GM12878 (cell line): ENCODE data around the gene UCN2. TPM values are rescaled to one million over a fixed set of nuclear protein-coding genes. Genes with fewer than 3 reads are reported as not detected.
A peak's percentile ranks its signal among the peaks of the same experiment; 100 is the strongest.

Experiments used
- ATAC-seq: fragments of 200-7000 bp; cut with Tn5 transposase; 3 replicates; pipeline ENCODE4 v1.9.1; 2020; ENCODE audit warnings: mild to moderate bottlenecking, moderate library complexity
- BruUV-seq: library from RNA; stranded (reverse); fragments of 400-500 nt; replicated peaks from 2 replicates; lab custom pipeline; 2021; lab: Mats Ljungman, UMichigan
- CTCF ChIA-PET: fragments of 300-600 bp; sonication (Branson Sonifier 250); formaldehyde crosslinking; extraction: SDS; loops from one replicate; lab custom pipeline; 2021; ENCODE audit warnings: inconsistent platforms; lab: Yijun Ruan, JAX
- POLR2A ChIA-PET: fragments of 350-600 bp; formaldehyde crosslinking; extraction: SDS; loops from one replicate; lab custom pipeline; 2021; ENCODE audit warnings: inconsistent platforms; lab: Charles Lee
- RAD21 ChIA-PET: fragments of 300-600 bp; sonication (Branson Sonifier 250); formaldehyde crosslinking; loops from one replicate; lab custom pipeline; 2023; ENCODE audit warnings: antibody characterized with exemption; ENCODE audit not compliant: unreplicated experiment; lab: Charles Lee
- SMC1A ChIA-PET: fragments of 300-600 bp; sonication (Branson Sonifier 250); formaldehyde crosslinking; loops from one replicate; lab custom pipeline; 2023; ENCODE audit not compliant: unreplicated experiment, uncharacterized antibody; lab: Charles Lee
- DNase-seq: peaks from one replicate; pipeline ENCODE4 v3.0.0-alpha.2; 2011; ENCODE audit warnings: low read depth, low spot score
- FAIRE-seq: peaks from 3 replicates; lab custom pipeline; 2011; peaks lifted over from hg19 to GRCh38; lab: Jason Lieb, UNC
- H2AFZ ChIP-seq: 2 replicates; pipeline ENCODE4 v1.6.0; 2011; ENCODE audit warnings: low read depth, low read length, control low read depth; ENCODE audit not compliant: control insufficient read depth
- H3K27ac ChIP-seq: 2 replicates; pipeline ENCODE4 v1.5.1; 2011; ENCODE audit warnings: control low read depth; ENCODE audit not compliant: control insufficient read depth, insufficient read depth
- H3K27me3 ChIP-seq, 2 experiments: replicated peaks in 1 of 2; 2 replicates each; pipeline versions ENCODE4 v1.6.0 to v1.6.1; 2011; ENCODE audit warnings: low read length in 1 of 2; ENCODE audit not compliant: control insufficient read depth in 2 of 2, insufficient read depth in 2 of 2
- H3K36me3 ChIP-seq, 2 experiments: 2 replicates each; pipeline ENCODE4 v1.5.1; 2011; ENCODE audit warnings: low read length in 1 of 2; ENCODE audit not compliant: control insufficient read depth in 2 of 2, insufficient read depth in 2 of 2
- H3K4me1 ChIP-seq: 2 replicates; pipeline ENCODE4 v1.6.1; 2011; ENCODE audit warnings: mild to moderate bottlenecking, low read length, moderate library complexity, mixed read lengths; ENCODE audit not compliant: control insufficient read depth, insufficient read depth
- H3K4me2 ChIP-seq: 2 replicates; pipeline ENCODE4 v1.6.0; 2011; ENCODE audit warnings: control low read depth; ENCODE audit not compliant: control insufficient read depth, insufficient read depth
- H3K4me3 ChIP-seq: fragments of 200-600 bp; sonication (generic); 2 replicates; pipeline ENCODE4 v1.5.1; 2016
- H3K79me2 ChIP-seq: 2 replicates; pipeline ENCODE4 v1.6.0; 2011; ENCODE audit warnings: low read length; ENCODE audit not compliant: control insufficient read depth, insufficient read depth
- H3K9ac ChIP-seq: 2 replicates; pipeline ENCODE4 v1.8.0; 2011; ENCODE audit warnings: low read length, control low read depth, mixed read lengths; ENCODE audit not compliant: control insufficient read depth, insufficient read depth
- H3K9me3 ChIP-seq: replicated peaks from 3 replicates; pipeline ENCODE4 v1.5.1; 2011; ENCODE audit warnings: mild to moderate bottlenecking, low read length; ENCODE audit not compliant: control insufficient read depth, insufficient read depth
- H4K20me1 ChIP-seq: 2 replicates; pipeline ENCODE4 v1.6.0; 2011; ENCODE audit not compliant: control insufficient read depth, insufficient read depth
- IRF3 ChIP-seq: fragments of 450-650 bp; IDR thresholded peaks from 2 replicates; pipeline ENCODE4 v1.6.1; 2014; ENCODE audit warnings: mild to moderate bottlenecking
- JUNB ChIP-seq: IDR thresholded peaks from 2 replicates; pipeline ENCODE4 v1.6.1; 2016; ENCODE audit warnings: antibody characterized with exemption, mild to moderate bottlenecking
- MAX ChIP-seq: IDR thresholded peaks from 2 replicates; pipeline ENCODE4 v1.6.1; 2012; ENCODE audit warnings: low read depth, low read length, improper control_type of control experiment
- MEF2B ChIP-seq: fragments of 450-650 bp; IDR thresholded peaks from 2 replicates; pipeline ENCODE4 v1.6.1; 2018; ENCODE audit warnings: mild to moderate bottlenecking, moderate library complexity; ENCODE audit not compliant: partially characterized antibody, poor library complexity, severe bottlenecking
- NFYB ChIP-seq: IDR thresholded peaks from 2 replicates; pipeline ENCODE4 v1.6.1; 2011; ENCODE audit warnings: low read depth, mild to moderate bottlenecking, low read length, improper control_type of control experiment, moderate library complexity; ENCODE audit not compliant: insufficient read depth
- TCF3 ChIP-seq: IDR thresholded peaks from 2 replicates; pipeline ENCODE4 v1.6.1; 2012; ENCODE audit warnings: low read depth, mild to moderate bottlenecking, low read length, borderline replicate concordance; ENCODE audit not compliant: insufficient read depth
- YY1 ChIP-seq: IDR thresholded peaks from 2 replicates; pipeline ENCODE4 v1.6.1; 2011; ENCODE audit warnings: low read depth, mild to moderate bottlenecking, low read length
- WGBS: methylation state at CpG from one replicate; pipeline ENCODE4 v1.1.6; 2016; ENCODE audit warnings: low lambda C conversion rate; ENCODE audit not compliant: insufficient replicate concordance, insufficient coverage; ENCODE audit errors: missing lambda C conversion rate; 5-methylcytosine and 5-hydroxymethylcytosine counted together
- in situ Hi-C: fragments of 300-500 bp; cut with MboI; formaldehyde crosslinking; loops from 9 replicates; pipeline ENCODE4 v1.14.3; 2018; ENCODE audit warnings: mixed read lengths
- intact Hi-C: fragments of 100-400 bp; cut with micrococcal nuclease; formaldehyde crosslinking; loops from one replicate; pipeline ENCODE4 v1.14.2; 2022; ENCODE audit not compliant: unreplicated experiment
- polyA plus RNA-seq, 11 experiments: library from polyadenylated mRNA; depleted of rRNA in 4 of 11; unstranded in 6 of 11; stranded (reverse) in 5 of 11; fragments of >200 nt; fragmentation: Nextera tagmentation in 4 of 11; fragmentation: Illumina TruSeq in 1 of 11; extraction: Ambion mirVana in 4 of 11; extraction: Trizol in 1 of 11; gene quantifications; 1 replicate in 1 of 11; 2 replicates in 10 of 11; pipeline versions ENCODE4 v1.2.1 to v1.2.3, GENCODE V29; 2011 to 2016; ENCODE audit warnings: inconsistent platforms in 2 of 11, missing spikeins in 2 of 11, low read depth in 1 of 11
- total RNA-seq, 4 experiments: library from RNA; depleted of rRNA in 3 of 4; stranded (reverse); fragments of >200 nt in 3 of 4; fragmentation: Illumina TruSeq in 1 of 4; extraction: Trizol in 1 of 4; gene quantifications; 2 replicates each; pipeline versions ENCODE4 v1.2.1 to v1.2.3, GENCODE V29; 2013 to 2021

The UCN2 gene
- total and polyA plus RNA-seq, 10 of the 15 experiments (the other 5 are each of a cell fraction or from before 2014, with no cell fraction given) = 0.05 TPM; not detected in 9

- Histone ChIP-seq H3K4me1 (peaks cover 40% of the 10 kb centered on the region), H3K4me2 (peak overlapping the region; percentile 52), H2AFZ (peak overlapping the region; percentile 29), H4K20me1 (no peaks in the 10 kb centered on the region), H3K9ac (peak overlapping the region; percentile 46), H3K27me3 (no peaks in the 10 kb centered on the region), H3K4me3 (peak overlapping the region; percentile 54; the same call in 1 of the 2 replicates), H3K9me3 (no peaks in the 10 kb centered on the region), H3K79me2 (peaks cover 9% of the 10 kb centered on the region), H3K27ac (no peak overlapping the region; the same call in 1 of the 2 replicates), H3K36me3 (no peaks in the 10 kb centered on the region)
- no peak for FAIRE-seq
- intact Hi-C loops = no loop called here
- RAD21 ChIA-PET = interaction anchor here (1.1 to 6.8 kb wide), 4 partner anchors 74 to 125 kb away, joined by 3 to 32 read pairs (median 10); partner anchors contain the start of gene SLC26A6
- CTCF ChIA-PET = interaction anchor here (1.3 to 16.3 kb wide), 5 partner anchors 11 to 160 kb away, joined by 4 to 239 read pairs (median 27); partner anchors contain the start of genes CCDC51, NCKIPSD, SLC26A6 and TMA7
- DNase-seq = no peak
- BruUV-seq = no TSS peak
- SMC1A ChIA-PET = interaction anchor here (1.6 to 4.9 kb wide), 2 partner anchors 91 to 125 kb away, joined by 3 to 28 read pairs; no protein-coding TSS in a partner anchor
- in situ Hi-C loops = no loop called here
- WGBS = 11% methylated on average over 5 of the region's 5 CpGs
- TF ChIP-seq IRF3 = no peak
- TF ChIP-seq TCF3 = no peak
- TF ChIP-seq JUNB = no peak
- no peak for TF ChIP-seq MAX
- no peak for TF ChIP-seq YY1
- TF ChIP-seq MEF2B = peak; percentile 31
- no peak for TF ChIP-seq NFYB
- ATAC-seq = no peak
- POLR2A ChIA-PET = interaction anchor here (1.0 to 7.1 kb wide), 2 partner anchors 91 to 260 kb away, joined by 3 to 91 read pairs; partner anchors contain the start of gene NME6
Observed at GRCh38 chr3:48560648-48561018, 2.9 kb downstream of the UCN2 start.
